K562 (cell line): ENCODE results near the gene CTRL. TPM values are rescaled to one million over a fixed set of nuclear protein-coding genes. Genes with fewer than 3 reads are reported as not detected.
A peak's percentile ranks its signal among the peaks of the same experiment; 100 is the strongest.

ENCODE experiments used
- BRD9 ChIP-seq: fragments of 450-650 bp; IDR thresholded peaks from 2 replicates; pipeline ENCODE4 v1.6.1; 2018; ENCODE audit warnings: low read depth; ENCODE audit not compliant: partially characterized antibody
- EZH2 ChIP-seq: IDR thresholded peaks from 2 replicates; pipeline ENCODE4 v1.6.1; 2012; ENCODE audit warnings: low read depth, mild to moderate bottlenecking, inconsistent platforms, low read length, borderline replicate concordance
- FIP1L1 ChIP-seq: fragments of 200-400 bp; formaldehyde crosslinking; IDR thresholded peaks from 2 replicates; pipeline ENCODE4 v1.6.1; 2018; ENCODE audit warnings: mild to moderate bottlenecking, low read depth, low read length; ENCODE audit not compliant: poor library complexity, severe bottlenecking
- NKRF ChIP-seq: fragments of 450-650 bp; IDR thresholded peaks from 2 replicates; pipeline ENCODE4 v1.6.1; 2016; ENCODE audit warnings: borderline replicate concordance
- NRF1 ChIP-seq, 2 experiments: fragments of 450-650 bp; IDR thresholded peaks in 1 of 2; conservative IDR thresholded peaks in 1 of 2; 2 replicates each; pipeline ENCODE4 v1.6.1; 2014; ENCODE audit warnings: mild to moderate bottlenecking in 2 of 2
- SAP30 ChIP-seq: fragments of 200-600 bp; sonication (generic); IDR thresholded peaks from 2 replicates; pipeline ENCODE4 v1.6.1; 2012; ENCODE audit warnings: borderline replicate concordance, low read depth, mild to moderate bottlenecking, moderate library complexity, low read length, control low read depth, inconsistent platforms; ENCODE audit not compliant: insufficient read depth, poor library complexity, severe bottlenecking
- YY1 ChIP-seq, 3 experiments: IDR thresholded peaks; 2 replicates each; pipeline ENCODE4 v1.6.1; 2011; ENCODE audit warnings: low read length in 2 of 3, mild to moderate bottlenecking in 2 of 3, moderate library complexity in 2 of 3, borderline replicate concordance in 1 of 3, control low read depth in 1 of 3, low read depth in 1 of 3; ENCODE audit not compliant: insufficient read depth in 3 of 3, insufficient replicate concordance in 2 of 3, control insufficient read depth in 1 of 3, insufficient read length in 1 of 3; ENCODE audit errors: extremely low read depth in 1 of 3
- ZBTB7A ChIP-seq: IDR thresholded peaks from 2 replicates; pipeline ENCODE4 v1.6.1; 2011; ENCODE audit warnings: low read depth, mild to moderate bottlenecking, low read length, moderate library complexity, borderline replicate concordance; ENCODE audit not compliant: control insufficient read depth
- polyA plus RNA-seq, 8 experiments: library from polyadenylated mRNA; depleted of rRNA in 4 of 8; stranded (reverse) in 5 of 8; unstranded in 3 of 8; fragments of >200 nt; fragmentation: Nextera tagmentation in 2 of 8; fragmentation: Illumina TruSeq in 1 of 8; extraction: Ambion mirVana in 2 of 8; extraction: Trizol in 1 of 8; gene quantifications; 2 replicates each; pipeline versions ENCODE4 v1.2.1 to v1.2.3, GENCODE V29; 2011 to 2014; ENCODE audit warnings: inconsistent platforms in 1 of 8, missing spikeins in 1 of 8
- total RNA-seq, 7 experiments: library from RNA; depleted of rRNA in 6 of 7; stranded (reverse); fragments of >200 nt in 6 of 7; fragmentation: Illumina TruSeq in 2 of 7; extraction: Trizol in 2 of 7; gene quantifications; 2 replicates each; pipeline versions ENCODE4 v1.2.1 to v1.2.3, GENCODE V29; 2011 to 2021; ENCODE audit warnings: low replicate concordance in 1 of 7
- TF ChIP-seq, protein P1 (sequence below): fragments of 250-450 bp; sonication (Bioruptor Pico); IDR thresholded peaks from 2 replicates; pipeline ENCODE4 v1.8.0; 2021; ENCODE audit warnings: mild to moderate bottlenecking, moderate library complexity
- TF ChIP-seq, protein P2 (sequence below): fragments of 250-450 bp; sonication (Bioruptor Pico); IDR thresholded peaks from 2 replicates; pipeline ENCODE4 v1.4.0; 2020
- TF ChIP-seq, protein P3 (sequence below), 2 experiments: fragments of 450-650 bp; formaldehyde crosslinking in 1 of 2; IDR thresholded peaks; 2 replicates each; pipeline versions ENCODE4 v1.4.0 to v1.6.1; 2014 to 2020; ENCODE audit warnings: mild to moderate bottlenecking in 2 of 2, borderline replicate concordance in 1 of 2, low read depth in 1 of 2

CTRL gene
- total and polyA plus RNA-seq, 9 of the 15 experiments (the other 6 are each of a cell fraction or from before 2014, with no cell fraction given), result 1.4 to 5.6 (median 2.5) TPM

DNA sequence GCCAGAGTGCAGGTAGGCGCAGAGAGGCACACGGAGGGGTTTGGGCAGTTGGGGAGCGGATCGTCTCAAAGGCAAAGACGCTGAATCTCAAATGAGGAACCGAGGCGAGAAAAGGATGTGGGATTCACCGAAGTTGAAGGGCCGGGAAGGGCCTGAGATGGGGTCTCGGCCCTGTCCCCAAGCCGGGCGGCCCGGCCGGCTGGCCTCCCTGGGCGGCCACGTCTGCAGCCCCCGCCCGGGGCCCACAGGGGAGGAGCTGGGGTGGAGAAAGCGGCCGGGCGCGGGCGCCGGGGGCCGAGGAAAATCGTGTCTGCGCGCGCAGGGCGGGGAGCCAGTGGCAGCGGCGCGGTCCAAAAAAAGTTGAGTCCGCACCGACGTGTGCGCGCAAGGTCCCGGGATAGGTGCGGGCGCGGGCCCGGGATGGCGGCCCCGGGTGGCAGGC is 36.3 kb upstream of the CTRL start (continued):
- TF ChIP-seq, protein P1, sequence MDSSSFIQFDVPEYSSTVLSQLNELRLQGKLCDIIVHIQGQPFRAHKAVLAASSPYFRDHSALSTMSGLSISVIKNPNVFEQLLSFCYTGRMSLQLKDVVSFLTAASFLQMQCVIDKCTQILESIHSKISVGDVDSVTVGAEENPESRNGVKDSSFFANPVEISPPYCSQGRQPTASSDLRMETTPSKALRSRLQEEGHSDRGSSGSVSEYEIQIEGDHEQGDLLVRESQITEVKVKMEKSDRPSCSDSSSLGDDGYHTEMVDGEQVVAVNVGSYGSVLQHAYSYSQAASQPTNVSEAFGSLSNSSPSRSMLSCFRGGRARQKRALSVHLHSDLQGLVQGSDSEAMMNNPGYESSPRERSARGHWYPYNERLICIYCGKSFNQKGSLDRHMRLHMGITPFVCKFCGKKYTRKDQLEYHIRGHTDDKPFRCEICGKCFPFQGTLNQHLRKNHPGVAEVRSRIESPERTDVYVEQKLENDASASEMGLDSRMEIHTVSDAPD (CRISPR knock-in tag), result no peak
- TF ChIP-seq YY1 (IDR thresholded peaks at IDR 0.05; ENCODE audit: borderline replicate concordance in 1 of 3, control insufficient read depth in 1 of 3, extremely low read depth in 1 of 3, insufficient read depth in 3 of 3, insufficient read length in 1 of 3, insufficient replicate concordance in 2 of 3, low read depth in 1 of 3, low read length in 2 of 3), result peak in 1 of 3 experiments; percentile 15
- peak; percentile 53 for TF ChIP-seq SAP30
- 0 out of 2 replicates have a peak, but pooled peaks have one; percentile 44 for TF ChIP-seq ZBTB7A
- TF ChIP-seq EZH2, result no peak
- TF ChIP-seq NRF1 (conservative IDR thresholded peaks at IDR 0.05 in 1 of 2, IDR thresholded peaks at IDR 0.05 in 1 of 2), result peak; percentile 81 to 82
- TF ChIP-seq, protein P2, sequence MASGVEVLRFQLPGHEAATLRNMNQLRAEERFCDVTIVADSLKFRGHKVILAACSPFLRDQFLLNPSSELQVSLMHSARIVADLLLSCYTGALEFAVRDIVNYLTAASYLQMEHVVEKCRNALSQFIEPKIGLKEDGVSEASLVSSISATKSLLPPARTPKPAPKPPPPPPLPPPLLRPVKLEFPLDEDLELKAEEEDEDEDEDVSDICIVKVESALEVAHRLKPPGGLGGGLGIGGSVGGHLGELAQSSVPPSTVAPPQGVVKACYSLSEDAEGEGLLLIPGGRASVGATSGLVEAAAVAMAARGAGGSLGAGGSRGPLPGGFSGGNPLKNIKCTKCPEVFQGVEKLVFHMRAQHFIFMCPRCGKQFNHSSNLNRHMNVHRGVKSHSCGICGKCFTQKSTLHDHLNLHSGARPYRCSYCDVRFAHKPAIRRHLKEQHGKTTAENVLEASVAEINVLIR (CRISPR knock-in tag), result no peak
- TF ChIP-seq BRD9, result no peak
- peak; percentile 60 for TF ChIP-seq FIP1L1
- TF ChIP-seq, protein P3, sequence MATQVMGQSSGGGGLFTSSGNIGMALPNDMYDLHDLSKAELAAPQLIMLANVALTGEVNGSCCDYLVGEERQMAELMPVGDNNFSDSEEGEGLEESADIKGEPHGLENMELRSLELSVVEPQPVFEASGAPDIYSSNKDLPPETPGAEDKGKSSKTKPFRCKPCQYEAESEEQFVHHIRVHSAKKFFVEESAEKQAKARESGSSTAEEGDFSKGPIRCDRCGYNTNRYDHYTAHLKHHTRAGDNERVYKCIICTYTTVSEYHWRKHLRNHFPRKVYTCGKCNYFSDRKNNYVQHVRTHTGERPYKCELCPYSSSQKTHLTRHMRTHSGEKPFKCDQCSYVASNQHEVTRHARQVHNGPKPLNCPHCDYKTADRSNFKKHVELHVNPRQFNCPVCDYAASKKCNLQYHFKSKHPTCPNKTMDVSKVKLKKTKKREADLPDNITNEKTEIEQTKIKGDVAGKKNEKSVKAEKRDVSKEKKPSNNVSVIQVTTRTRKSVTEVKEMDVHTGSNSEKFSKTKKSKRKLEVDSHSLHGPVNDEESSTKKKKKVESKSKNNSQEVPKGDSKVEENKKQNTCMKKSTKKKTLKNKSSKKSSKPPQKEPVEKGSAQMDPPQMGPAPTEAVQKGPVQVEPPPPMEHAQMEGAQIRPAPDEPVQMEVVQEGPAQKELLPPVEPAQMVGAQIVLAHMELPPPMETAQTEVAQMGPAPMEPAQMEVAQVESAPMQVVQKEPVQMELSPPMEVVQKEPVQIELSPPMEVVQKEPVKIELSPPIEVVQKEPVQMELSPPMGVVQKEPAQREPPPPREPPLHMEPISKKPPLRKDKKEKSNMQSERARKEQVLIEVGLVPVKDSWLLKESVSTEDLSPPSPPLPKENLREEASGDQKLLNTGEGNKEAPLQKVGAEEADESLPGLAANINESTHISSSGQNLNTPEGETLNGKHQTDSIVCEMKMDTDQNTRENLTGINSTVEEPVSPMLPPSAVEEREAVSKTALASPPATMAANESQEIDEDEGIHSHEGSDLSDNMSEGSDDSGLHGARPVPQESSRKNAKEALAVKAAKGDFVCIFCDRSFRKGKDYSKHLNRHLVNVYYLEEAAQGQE (IDR thresholded peaks at IDR 0.05; ENCODE audit: borderline replicate concordance), result no peak
- TF ChIP-seq, protein P3 (CRISPR knock-in tag; IDR thresholded peaks at IDR 0.05; ENCODE audit: low read depth), result peak; percentile 24; the same call in 1 of the 2 replicates
- no peak for TF ChIP-seq NKRF
